Hematopoietic multipotent progenitor cell treated with erythropoietin and hydrocortisone succinate and interleukin-3 and kit ligand, for 6 days (in vitro differentiated cells): ENCODE measurements around the gene NCF2.

ENCODE experiments used
- DNase-seq: peaks from one replicate; pipeline ENCODE4 v3.0.0-alpha.2; 2015

NCF2 gene

GRCh38 chr1:183582021-183582713 is 8.1 kb downstream of the NCF2 start:
- DNase-seq: no peak

- peak; percentile 83 for DNase-seq
Observed at GRCh38 chr1:183580281-183580682, 10.0 kb downstream of the NCF2 start.

GRCh38 chr1:183578856-183579255 is 11.4 kb downstream of the NCF2 start:
- DNase-seq: no peak

DNA sequence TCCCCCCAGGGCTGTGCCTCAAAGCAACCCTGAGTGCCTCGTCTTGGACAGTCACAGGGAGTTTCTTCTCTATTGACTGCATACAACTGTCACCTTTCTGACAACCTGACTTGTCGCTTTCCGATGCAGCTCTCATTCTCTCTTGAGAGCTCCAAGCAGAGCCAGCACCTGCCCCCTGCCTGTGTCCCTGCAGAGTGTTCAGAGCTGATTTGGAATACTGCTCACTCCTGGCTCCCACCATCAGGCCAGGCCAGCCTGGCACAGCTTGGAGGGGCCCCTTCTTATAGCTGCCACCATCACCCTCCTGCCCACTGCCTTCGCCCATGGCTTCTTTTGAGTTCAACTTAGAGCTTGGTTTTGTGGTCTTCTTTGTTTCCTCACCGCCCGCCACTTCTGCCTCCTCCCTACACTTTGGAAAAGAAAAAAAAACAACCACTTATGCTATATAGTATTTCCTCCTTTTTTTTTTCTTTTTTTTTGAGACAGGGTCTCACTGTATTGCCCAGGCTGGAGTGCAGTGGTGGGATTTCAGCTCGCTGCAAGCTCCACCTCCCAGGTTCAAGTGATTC is 12.3 kb downstream of the NCF2 start:
- DNase-seq: peak; percentile 51

GRCh38 chr1:183576537-183576936 is 13.7 kb downstream of the NCF2 start:
- DNase-seq: no peak

DNA sequence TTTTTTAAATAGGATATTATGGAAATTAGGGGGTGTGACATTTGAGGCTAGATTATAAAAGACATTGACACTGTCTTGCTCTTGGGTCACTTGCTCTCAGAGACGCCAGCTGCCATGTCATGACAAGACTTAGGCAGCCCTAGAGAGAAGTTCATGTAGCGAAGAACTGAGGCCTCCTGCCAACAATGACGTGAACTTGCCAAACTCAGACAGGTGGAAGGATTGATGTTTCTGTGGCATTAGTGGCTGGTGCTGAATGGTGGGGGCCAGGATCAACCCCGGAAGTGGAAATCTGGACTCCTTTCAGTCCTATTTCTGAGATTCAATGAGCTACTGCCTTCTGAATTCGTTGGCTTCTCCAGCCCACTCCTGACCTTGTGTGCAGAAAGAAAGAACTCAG is 14.7 kb downstream of the NCF2 start:
- no peak for DNase-seq

- DNase-seq: no peak
Observed at GRCh38 chr1:183572721-183573120, 17.5 kb downstream of the NCF2 start.

GRCh38 chr1:183571678-183572268 is 18.5 kb downstream of the NCF2 start:
- DNase-seq: no peak

DNA sequence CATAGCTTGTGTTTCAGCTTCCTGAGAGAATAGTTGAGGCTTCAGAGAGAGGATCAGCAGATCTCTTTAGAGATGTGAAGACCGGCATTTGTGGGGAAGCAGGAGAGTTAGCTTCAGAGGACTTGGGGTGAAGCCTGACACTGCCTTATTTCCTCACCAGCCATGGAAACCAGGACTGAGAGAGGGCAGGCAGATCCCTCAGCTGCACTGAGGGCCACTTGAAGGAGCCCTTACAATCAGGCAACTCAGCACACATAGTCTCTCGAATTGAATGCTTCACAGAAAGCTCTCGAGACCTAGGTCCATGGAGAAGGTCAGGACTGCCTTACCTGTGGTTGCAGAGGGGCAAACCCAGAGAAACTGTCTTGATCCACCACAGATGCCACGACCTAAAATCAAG is 19.8 kb downstream of the NCF2 start:
- no peak for DNase-seq

DNA sequence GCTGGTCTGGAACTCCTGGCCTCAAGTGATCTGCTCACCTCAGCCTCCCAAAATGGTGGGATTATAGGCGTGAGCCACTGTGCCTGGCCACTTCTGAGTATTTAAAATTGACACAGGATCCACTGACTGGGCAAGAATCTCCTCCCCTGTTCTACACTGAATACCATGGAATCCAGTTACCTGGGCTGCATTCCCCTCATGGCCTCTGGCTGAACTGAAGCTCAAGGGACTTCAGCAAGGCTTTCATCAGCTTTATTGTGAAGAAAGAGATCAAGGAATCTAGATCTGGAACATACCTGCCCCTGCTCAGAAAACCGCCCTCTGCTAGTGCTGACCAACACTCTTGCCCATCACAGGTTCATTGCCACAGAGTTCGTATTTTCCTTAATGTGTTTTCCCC is 20.5 kb downstream of the NCF2 start:
- DNase-seq: no peak

GRCh38 chr1:183569141-183569540 is 21.1 kb downstream of the NCF2 start:
- DNase-seq: no peak

- DNase-seq: peak; percentile 33
Observed at GRCh38 chr1:183568176-183569021, 21.9 kb downstream of the NCF2 start.

DNA sequence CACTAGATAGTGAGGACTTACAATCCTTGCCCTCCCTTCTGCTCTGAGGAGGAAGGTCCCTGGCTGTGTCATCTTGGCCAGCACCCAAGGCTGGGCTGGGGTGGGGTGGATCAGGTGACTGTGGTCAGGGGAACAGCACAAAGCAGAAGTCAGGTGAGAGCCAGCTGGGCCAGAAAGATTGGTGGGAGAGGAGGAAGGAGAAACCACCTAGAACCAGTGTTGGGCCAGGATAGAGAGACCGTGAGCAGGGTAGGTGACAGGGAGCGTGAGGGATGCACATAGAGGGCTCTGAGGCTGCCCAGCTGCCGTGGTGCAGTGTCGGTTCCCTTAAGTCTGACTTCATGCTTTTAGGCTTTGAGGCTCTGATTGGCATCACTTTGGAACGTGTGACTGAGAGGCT is 22.7 kb downstream of the NCF2 start:
- DNase-seq: peak; percentile 87

- no peak for DNase-seq
Observed at GRCh38 chr1:183566026-183566425, 24.2 kb downstream of the NCF2 start.

- DNase-seq: no peak
Observed at GRCh38 chr1:183565261-183565660, 25.0 kb downstream of the NCF2 start.

GRCh38 chr1:183562701-183563100 is 27.6 kb downstream of the NCF2 start:
- no peak for DNase-seq

GRCh38 chr1:183559061-183559460 is 31.2 kb downstream of the NCF2 start:
- DNase-seq: no peak

- DNase-seq: no peak
Observed at GRCh38 chr1:183554577-183554976, 35.7 kb downstream of the NCF2 start.

DNA sequence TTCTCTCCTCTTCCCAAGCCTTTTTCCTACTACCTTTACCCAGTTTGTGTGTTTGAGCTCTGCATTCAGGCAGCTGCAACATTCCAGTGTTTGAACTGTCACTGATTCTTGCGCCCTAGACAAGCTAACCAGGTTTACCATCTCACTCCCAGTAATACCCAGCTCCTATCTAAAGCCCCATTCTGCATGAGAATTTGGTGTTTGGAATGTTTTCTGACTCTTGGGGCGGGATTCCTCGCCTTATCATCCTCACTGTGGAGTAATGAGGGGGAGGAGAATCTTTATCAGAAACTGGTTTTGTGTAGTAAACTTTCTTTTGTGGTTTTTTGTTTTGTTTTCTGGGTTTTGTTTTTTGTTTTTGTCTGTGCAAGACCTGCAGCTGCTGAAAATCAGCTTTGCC is 36.5 kb downstream of the NCF2 start:
- DNase-seq: no peak

GRCh38 chr1:183553331-183553730 is 36.9 kb downstream of the NCF2 start:
- peak; percentile 27 for DNase-seq

- DNase-seq: no peak
Observed at GRCh38 chr1:183552891-183553290, 37.4 kb downstream of the NCF2 start.

DNA sequence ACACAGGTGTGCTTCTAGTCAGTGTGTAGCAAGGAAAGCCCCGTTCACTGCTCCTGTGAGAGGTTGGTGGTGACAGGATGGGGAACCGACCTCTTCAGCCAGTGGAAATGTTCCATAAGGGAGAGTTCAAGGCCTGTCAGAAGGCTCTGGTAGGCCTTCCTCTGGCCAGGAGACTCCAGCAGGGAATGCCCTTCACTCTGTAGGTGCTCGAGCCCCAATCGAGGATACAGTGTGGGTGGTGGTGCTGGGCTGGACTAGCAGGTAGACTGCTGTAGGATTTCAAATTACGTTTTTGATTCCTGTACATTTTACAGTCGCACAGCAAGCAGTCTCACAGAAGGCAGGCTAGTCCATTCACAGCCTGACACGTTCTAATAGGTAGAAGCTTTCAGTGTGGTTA is 37.8 kb downstream of the NCF2 start:
- DNase-seq: no peak

DNA sequence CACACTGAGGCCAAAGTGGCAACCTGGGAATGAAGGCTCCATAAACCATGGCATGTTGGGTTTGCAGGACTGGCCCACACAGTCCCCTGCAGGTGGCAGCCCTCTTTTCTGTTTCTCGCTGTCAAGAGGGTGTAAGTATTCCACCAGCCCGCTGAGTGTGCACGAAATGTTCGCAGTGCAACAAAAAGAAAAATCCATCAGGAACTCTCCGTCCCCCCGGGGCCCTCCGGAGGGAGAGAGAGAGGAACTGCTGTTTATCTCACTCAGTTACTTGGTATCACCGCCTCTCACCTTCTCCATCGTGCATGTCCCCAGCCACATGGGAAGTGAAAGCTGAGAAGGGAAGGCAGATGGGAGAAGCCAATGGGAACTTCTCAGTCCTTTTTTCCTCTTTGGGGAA is 38.3 kb downstream of the NCF2 start:
- DNase-seq: no peak

GRCh38 chr1:183550915-183551314 is 39.3 kb downstream of the NCF2 start:
- no peak for DNase-seq
